H9 (cell line): ENCODE data around the gene FBRSL1. TPM values are rescaled to one million over a fixed set of nuclear protein-coding genes. Genes with fewer than 3 reads are reported as not detected.

Experiments
- DNase-seq: peaks from one replicate; pipeline ENCODE4 v3.0.0-alpha.2; 2017
- H2AFZ ChIP-seq: one replicate; pipeline ENCODE4 v1.6.1; 2013; ENCODE audit warnings: mild to moderate bottlenecking, low read length, control low read depth, moderate library complexity
- H2AK5ac ChIP-seq: 2 replicates; pipeline ENCODE4 v1.6.1; 2013; ENCODE audit warnings: low read length, control low read depth, mixed read lengths; ENCODE audit not compliant: insufficient read length
- H2BK120ac ChIP-seq: one replicate; pipeline ENCODE4 v1.6.1; 2013; ENCODE audit warnings: low read depth, mild to moderate bottlenecking, low read length, control low read depth, inconsistent platforms; ENCODE audit not compliant: poor library complexity, severe bottlenecking
- H2BK12ac ChIP-seq: 2 replicates; pipeline ENCODE4 v1.6.1; 2013; ENCODE audit warnings: low read length, control low read depth, mixed read lengths, low read depth; ENCODE audit not compliant: insufficient read length
- H2BK15ac ChIP-seq: 2 replicates; pipeline ENCODE4 v1.6.1; 2013; ENCODE audit warnings: low read depth, low read length, control low read depth
- H2BK20ac ChIP-seq: one replicate; pipeline ENCODE4 v1.6.1; 2013; ENCODE audit warnings: low read depth, mild to moderate bottlenecking, low read length, control low read depth, inconsistent platforms; ENCODE audit not compliant: poor library complexity, severe bottlenecking
- H2BK5ac ChIP-seq: 2 replicates; pipeline ENCODE4 v1.6.1; 2013; ENCODE audit warnings: low read length, control low read depth, mixed read lengths; ENCODE audit not compliant: insufficient read length
- H3K14ac ChIP-seq: 2 replicates; pipeline ENCODE4 v1.6.1; 2013; ENCODE audit warnings: low read length, control low read depth; ENCODE audit not compliant: insufficient read depth
- H3K18ac ChIP-seq: 2 replicates; pipeline ENCODE4 v1.6.1; 2013; ENCODE audit warnings: low read depth, mild to moderate bottlenecking, mixed read lengths, low read length, control low read depth; ENCODE audit not compliant: insufficient read length
- H3K23ac ChIP-seq: 2 replicates; pipeline ENCODE4 v1.6.1; 2013; ENCODE audit warnings: low read length, control low read depth, mixed read lengths, low read depth; ENCODE audit not compliant: insufficient read length
- H3K23me2 ChIP-seq: 2 replicates; pipeline ENCODE4 v1.6.1; 2013; ENCODE audit warnings: low read depth, mild to moderate bottlenecking, mixed read lengths, low read length, control low read depth; ENCODE audit not compliant: insufficient read length, poor library complexity, severe bottlenecking
- H3K27ac ChIP-seq: 2 replicates; pipeline ENCODE4 v1.5.1; 2013; ENCODE audit warnings: low read length, control low read depth, mixed read lengths, low read depth; ENCODE audit not compliant: insufficient read length
- H3K27me3 ChIP-seq: 2 replicates; pipeline ENCODE4 v1.6.1; 2013; ENCODE audit warnings: low read length, control low read depth, inconsistent platforms; ENCODE audit not compliant: insufficient read depth
- H3K4ac ChIP-seq: 2 replicates; pipeline ENCODE4 v1.6.1; 2013; ENCODE audit warnings: low read depth, mild to moderate bottlenecking, control low read depth, inconsistent platforms, low read length, moderate library complexity
- H3K4me1 ChIP-seq: 2 replicates; pipeline ENCODE4 v1.6.1; 2013; ENCODE audit warnings: low read length, control low read depth, inconsistent platforms; ENCODE audit not compliant: insufficient read depth
- H3K4me2 ChIP-seq: 2 replicates; pipeline ENCODE4 v1.6.1; 2013; ENCODE audit warnings: low read length, control low read depth, mixed read lengths; ENCODE audit not compliant: insufficient read length, insufficient read depth
- H3K56ac ChIP-seq: 2 replicates; pipeline ENCODE4 v1.6.1; 2013; ENCODE audit warnings: low read depth, mild to moderate bottlenecking, mixed read lengths, low read length, control low read depth; ENCODE audit not compliant: insufficient read length
- H3K79me1 ChIP-seq: 2 replicates; pipeline ENCODE4 v1.6.1; 2013; ENCODE audit warnings: low read depth, mild to moderate bottlenecking, moderate library complexity, low read length, control low read depth, inconsistent platforms; ENCODE audit not compliant: insufficient read depth, poor library complexity, severe bottlenecking
- H3K79me2 ChIP-seq: 2 replicates; pipeline ENCODE4 v1.6.1; 2013; ENCODE audit warnings: low read length, control low read depth, inconsistent platforms; ENCODE audit not compliant: insufficient read depth
- H3K9ac ChIP-seq: 2 replicates; pipeline ENCODE4 v1.6.1; 2013; ENCODE audit warnings: low read length, control low read depth, mixed read lengths; ENCODE audit not compliant: insufficient read length; ENCODE audit errors: extremely low read depth
- H3K9me3 ChIP-seq: one replicate; pipeline ENCODE4 v1.6.1; 2013; ENCODE audit warnings: low read depth, low read length, inconsistent platforms; ENCODE audit not compliant: control insufficient read depth
- H3T11ph ChIP-seq: one replicate; pipeline ENCODE4 v1.6.1; 2013; ENCODE audit warnings: mild to moderate bottlenecking, low read length, control low read depth, inconsistent platforms
- H4K20me1 ChIP-seq: one replicate; pipeline ENCODE4 v1.6.1; 2013; ENCODE audit not compliant: control insufficient read depth, insufficient read length, insufficient read depth
- H4K5ac ChIP-seq: 2 replicates; pipeline ENCODE4 v1.6.1; 2013; ENCODE audit warnings: low read depth, mild to moderate bottlenecking, mixed read lengths, low read length, control low read depth; ENCODE audit not compliant: insufficient read length
- H4K8ac ChIP-seq: replicated peaks from 2 replicates; pipeline ENCODE4 v1.6.1; 2013; ENCODE audit warnings: low read length, control low read depth, mixed read lengths, low read depth; ENCODE audit not compliant: insufficient read length
- H4K91ac ChIP-seq: 2 replicates; pipeline ENCODE4 v1.6.1; 2013; ENCODE audit warnings: low read depth, mild to moderate bottlenecking, moderate library complexity, mixed read lengths, low read length, control low read depth; ENCODE audit not compliant: insufficient read length
- H3K27ac Mint-ChIP-seq, 3 experiments: 2 replicates in 2 of 3; 3 replicates in 1 of 3; pipeline ENCODE4 v1.8.0; 2020 to 2021; ENCODE audit warnings: mixed read lengths in 3 of 3, mild to moderate bottlenecking in 1 of 3, moderate library complexity in 1 of 3
- H3K27me3 Mint-ChIP-seq: 2 replicates; pipeline ENCODE4 v1.8.0; 2021; ENCODE audit warnings: low read depth, mild to moderate bottlenecking, moderate library complexity, mixed read lengths
- H3K36me3 Mint-ChIP-seq, 3 experiments: 2 replicates in 2 of 3; 3 replicates in 1 of 3; pipeline ENCODE4 v1.8.0; 2020 to 2021; ENCODE audit warnings: low read depth in 3 of 3, mixed read lengths in 3 of 3; ENCODE audit not compliant: insufficient read depth in 1 of 3
- H3K4me1 Mint-ChIP-seq, 2 experiments: 2 replicates each; pipeline ENCODE4 v1.8.0; 2020; ENCODE audit warnings: mixed read lengths in 2 of 2
- H3K4me3 Mint-ChIP-seq, 2 experiments: 2 replicates in 1 of 2; 3 replicates in 1 of 2; pipeline ENCODE4 v1.8.0; 2020 to 2021; ENCODE audit warnings: mild to moderate bottlenecking in 2 of 2, mixed read lengths in 2 of 2, moderate library complexity in 1 of 2
- H3K9me3 Mint-ChIP-seq, 2 experiments: 2 replicates in 1 of 2; 3 replicates in 1 of 2; pipeline ENCODE4 v1.8.0; 2020; ENCODE audit warnings: mild to moderate bottlenecking in 2 of 2, mixed read lengths in 2 of 2, moderate library complexity in 1 of 2
- WGBS: extraction: QIAGEN DNeasy Blood & Tissue Kit; methylation state at CpG from one replicate; pipeline ENCODE4 v1.1.7; 2013; ENCODE audit warnings: missing lambda C conversion rate, low lambda C conversion rate, mixed read lengths; ENCODE audit not compliant: insufficient read length; ENCODE audit errors: extremely low coverage; 5-methylcytosine and 5-hydroxymethylcytosine counted together
- total RNA-seq: library from RNA; stranded (reverse); gene quantifications from 2 replicates; pipeline ENCODE4 v1.2.1, GENCODE V29; 2021
- TF ChIP-seq, protein P1 (sequence below): fragments of 200-600 bp; sonication (generic); conservative IDR thresholded peaks from 3 replicates; pipeline ENCODE4 v1.8.0; 2021; ENCODE audit warnings: antibody characterized with exemption, mild to moderate bottlenecking

Gene FBRSL1
- total RNA-seq, 1 experiment from 2014 or later = 90.8 TPM

DNA sequence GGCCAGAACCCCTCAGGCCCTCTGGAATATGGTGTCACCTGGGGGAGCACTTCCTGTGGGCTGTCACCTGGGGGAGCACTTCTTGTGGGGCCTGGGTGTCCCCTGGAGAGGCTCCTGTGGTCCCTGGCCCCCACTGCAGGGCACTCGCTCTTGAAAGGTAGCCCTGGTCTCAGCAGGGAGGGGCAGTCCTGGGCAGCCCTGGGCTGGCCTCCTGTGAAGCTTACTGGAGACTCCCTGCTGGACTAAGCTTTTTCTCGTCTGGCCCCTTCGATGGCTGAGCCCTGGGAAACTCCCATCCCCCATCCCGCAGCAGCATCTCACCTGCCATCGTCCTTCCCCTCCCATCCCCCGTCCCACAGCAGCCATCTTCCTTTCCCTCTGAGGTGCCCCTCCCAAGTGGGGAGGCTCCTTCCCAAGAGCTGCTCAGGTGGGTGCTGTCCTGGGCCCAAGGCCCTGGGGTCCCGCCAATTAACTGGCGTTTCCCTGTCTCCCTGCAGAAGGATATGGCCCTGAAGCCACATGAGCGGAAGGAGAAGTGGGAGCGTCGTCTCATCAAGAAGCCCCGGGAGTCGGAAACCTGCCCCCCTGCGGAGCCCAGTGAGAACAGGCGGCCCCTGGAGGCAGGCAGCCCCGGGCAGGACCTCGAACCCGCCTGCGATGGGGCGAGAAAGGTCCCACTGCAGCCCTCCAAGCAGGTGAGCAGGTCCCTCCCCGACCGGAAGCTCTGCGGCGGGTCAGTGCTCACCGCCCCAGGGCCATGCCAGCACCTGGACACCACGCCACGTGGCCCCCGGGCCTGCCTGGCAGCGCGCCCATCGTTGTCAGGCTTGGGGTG, 17.9 kb downstream of the FBRSL1 start:
- Histone ChIP-seq H2BK5ac (no peak overlapping the region), H3K23ac (no peak overlapping the region), H3K27ac (no peak overlapping the region), H4K91ac (no peak overlapping the region), H4K20me1 (peaks cover under 1% of the 10 kb centered on the region), H3K23me2 (no peaks in the 10 kb centered on the region), H3K27me3 (no peaks in the 10 kb centered on the region), H2AK5ac (no peak overlapping the region), H3K4me1 (no peaks in the 10 kb centered on the region; the same call in 1 of the 2 replicates), H3K18ac (no peak overlapping the region), H2BK120ac (no peak overlapping the region), H2BK15ac (no peak overlapping the region), H3K79me2 (peaks cover 6% of the 10 kb centered on the region; the same call in 1 of the 2 replicates), H3K79me1 (peaks cover 9% of the 10 kb centered on the region), H4K5ac (no peak overlapping the region), H3K56ac (no peak overlapping the region), H2BK12ac (no peak overlapping the region), H3K4ac (no peak overlapping the region), H3K9me3 (no peaks in the 10 kb centered on the region), H2BK20ac (no peak overlapping the region), H3K9ac (no peak overlapping the region), H3K4me2 (no peak overlapping the region), H3T11ph (no peak overlapping the region), H2AFZ (no peak overlapping the region), H3K14ac (no peak overlapping the region; the same call in 1 of the 2 replicates), H4K8ac (no peak overlapping the region)
- H3K9me3 Mint-ChIP-seq = no peaks in the 10 kb centered on the region
- DNase-seq = no peak
- peaks cover 9 to 27% of the 10 kb centered on the region in 2 experiments for H3K4me1 Mint-ChIP-seq
- TF ChIP-seq, protein P1, sequence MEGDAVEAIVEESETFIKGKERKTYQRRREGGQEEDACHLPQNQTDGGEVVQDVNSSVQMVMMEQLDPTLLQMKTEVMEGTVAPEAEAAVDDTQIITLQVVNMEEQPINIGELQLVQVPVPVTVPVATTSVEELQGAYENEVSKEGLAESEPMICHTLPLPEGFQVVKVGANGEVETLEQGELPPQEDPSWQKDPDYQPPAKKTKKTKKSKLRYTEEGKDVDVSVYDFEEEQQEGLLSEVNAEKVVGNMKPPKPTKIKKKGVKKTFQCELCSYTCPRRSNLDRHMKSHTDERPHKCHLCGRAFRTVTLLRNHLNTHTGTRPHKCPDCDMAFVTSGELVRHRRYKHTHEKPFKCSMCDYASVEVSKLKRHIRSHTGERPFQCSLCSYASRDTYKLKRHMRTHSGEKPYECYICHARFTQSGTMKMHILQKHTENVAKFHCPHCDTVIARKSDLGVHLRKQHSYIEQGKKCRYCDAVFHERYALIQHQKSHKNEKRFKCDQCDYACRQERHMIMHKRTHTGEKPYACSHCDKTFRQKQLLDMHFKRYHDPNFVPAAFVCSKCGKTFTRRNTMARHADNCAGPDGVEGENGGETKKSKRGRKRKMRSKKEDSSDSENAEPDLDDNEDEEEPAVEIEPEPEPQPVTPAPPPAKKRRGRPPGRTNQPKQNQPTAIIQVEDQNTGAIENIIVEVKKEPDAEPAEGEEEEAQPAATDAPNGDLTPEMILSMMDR = peak; percentile 39; the same call in 2 of the 3 replicates
- H3K27me3 Mint-ChIP-seq = no peaks in the 10 kb centered on the region
- H3K36me3 Mint-ChIP-seq = no peaks in the 10 kb centered on the region; a peak in 1 of 7 replicates
- WGBS = no CpG with 5 or more reads among the region's 31 CpGs
- no peak overlapping the region for H3K4me3 Mint-ChIP-seq
- H3K27ac Mint-ChIP-seq = no peak overlapping the region
